GM19438 (cell line): Measurements from ENCODE around the gene PPIE.
A peak's percentile ranks its signal among the peaks of the same experiment; 100 is the strongest.
"Not testable (repeated sequence)": the region's sequence is repeated elsewhere in the genome, so short reads cannot be mapped to it uniquely, and the experiment has no call there.

Experiments used
- ATAC-seq: cut with Tn5 transposase; IDR thresholded peaks from one replicate; pipeline ENCODE4 v1.9.1; 2021; ENCODE audit warnings: low read depth; ENCODE audit not compliant: unreplicated experiment

PPIE gene

DNA sequence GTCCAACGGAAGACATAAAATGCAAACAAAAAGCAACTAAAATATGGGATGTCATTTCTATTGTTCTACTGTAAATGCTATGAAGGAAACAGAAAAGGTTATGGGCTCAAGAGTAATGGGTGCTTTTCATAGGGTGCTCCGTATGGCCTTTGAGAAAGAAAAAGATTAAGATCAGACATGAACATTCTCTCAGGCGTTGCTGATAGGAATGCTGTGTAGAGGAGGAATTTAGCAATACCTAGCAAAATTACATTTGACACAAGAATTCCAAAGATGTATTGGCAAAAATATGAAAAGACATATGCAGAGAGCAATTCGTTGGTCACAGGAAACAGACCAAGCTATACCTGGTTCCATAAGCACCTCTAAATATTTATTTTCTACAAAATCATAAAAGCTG lies 38.2 kb downstream of the PPIE start:
- no peak for ATAC-seq

DNA sequence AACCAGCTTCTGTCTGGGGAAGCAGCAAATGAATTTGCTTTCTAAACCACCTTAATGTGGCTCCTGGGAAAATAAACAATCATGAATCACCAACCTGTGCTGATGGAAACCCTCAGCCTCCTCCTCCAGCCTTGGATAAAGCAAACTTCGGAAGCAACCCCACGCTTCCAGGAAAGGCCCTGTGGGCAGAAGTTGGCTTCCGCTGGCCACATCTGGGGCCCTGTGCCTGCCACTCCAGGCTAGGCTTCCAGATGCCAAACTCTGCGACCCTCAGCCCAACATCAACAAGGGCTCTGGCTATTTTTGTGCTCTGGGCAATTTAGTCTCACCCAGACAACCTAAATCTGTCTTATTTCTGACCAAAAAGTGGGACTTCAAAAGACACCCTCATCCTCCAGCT lies 38.6 kb downstream of the PPIE start:
- ATAC-seq = no peak

DNA sequence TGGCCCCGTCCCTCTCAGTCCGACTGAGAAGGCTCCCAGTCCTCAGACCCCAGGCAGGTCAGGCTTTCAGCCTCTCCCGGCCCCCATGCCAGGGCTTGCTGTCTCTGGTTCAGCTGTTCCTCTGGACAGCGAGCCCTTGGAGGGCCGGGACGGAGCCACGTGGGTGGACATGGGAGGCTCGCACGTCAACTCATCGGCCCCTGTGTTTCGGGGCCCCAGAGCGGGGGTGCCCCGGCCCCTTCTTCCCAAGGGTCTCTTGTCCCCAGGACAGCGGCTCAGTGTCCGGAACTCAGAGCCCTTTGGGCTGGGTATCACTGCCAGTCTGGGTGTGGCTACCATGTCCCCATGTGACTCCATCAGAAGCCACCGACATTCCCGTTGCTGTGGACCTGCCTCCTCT lies 39.2 kb downstream of the PPIE start:
- not testable (repeated sequence) for ATAC-seq

DNA sequence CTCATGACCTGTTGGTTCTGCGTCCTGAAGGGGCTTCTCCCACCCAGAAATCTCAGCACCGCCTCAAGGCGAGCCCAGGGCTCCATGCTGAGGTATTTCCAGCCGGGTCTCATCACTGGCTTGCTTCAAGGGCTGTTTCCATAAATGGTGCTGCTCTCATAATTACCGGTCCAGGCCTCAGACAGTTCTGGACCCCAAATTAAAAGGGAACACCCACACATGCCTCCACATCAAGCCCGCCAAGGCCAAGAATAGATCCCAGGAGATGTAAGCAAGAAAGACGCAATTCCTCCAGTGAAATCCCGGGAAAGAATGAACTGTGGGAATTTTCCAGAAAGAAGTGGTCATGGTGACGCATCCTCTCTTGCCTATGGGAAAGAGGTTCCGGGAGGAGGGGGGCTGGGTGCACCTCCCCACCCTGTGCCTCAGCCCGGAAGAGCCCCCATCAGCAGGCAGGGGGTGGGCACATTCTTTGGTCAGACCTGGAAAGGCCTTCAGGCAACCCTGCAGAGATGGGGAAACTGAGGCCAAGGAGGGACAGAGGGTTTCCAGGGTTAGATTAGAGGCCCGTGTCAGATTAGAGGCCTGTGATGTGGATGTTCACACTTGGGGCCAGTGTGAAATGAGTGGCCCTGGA lies 39.9 kb downstream of the PPIE start:
- ATAC-seq = not testable (repeated sequence)

DNA sequence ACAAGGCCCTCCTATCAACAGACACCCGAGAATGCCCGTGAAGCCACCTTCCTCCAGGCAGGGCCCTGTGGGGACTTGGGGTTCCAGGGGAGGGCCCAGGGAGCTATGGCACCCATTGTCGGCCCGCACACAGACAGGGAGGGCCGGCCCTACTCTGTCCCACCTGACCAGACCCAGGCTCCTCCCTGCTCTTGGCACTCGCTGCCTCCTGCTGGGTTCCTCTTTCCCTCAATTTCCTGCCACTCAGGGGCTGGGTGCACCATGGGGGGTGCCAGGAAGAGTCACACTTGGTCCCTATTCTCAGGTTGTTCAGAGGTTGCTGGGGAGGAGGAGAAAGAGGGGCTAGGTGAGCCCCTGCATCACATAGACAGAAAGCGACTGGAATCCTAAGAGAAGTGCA lies 40.5 kb downstream of the PPIE start:
- no peak for ATAC-seq

DNA sequence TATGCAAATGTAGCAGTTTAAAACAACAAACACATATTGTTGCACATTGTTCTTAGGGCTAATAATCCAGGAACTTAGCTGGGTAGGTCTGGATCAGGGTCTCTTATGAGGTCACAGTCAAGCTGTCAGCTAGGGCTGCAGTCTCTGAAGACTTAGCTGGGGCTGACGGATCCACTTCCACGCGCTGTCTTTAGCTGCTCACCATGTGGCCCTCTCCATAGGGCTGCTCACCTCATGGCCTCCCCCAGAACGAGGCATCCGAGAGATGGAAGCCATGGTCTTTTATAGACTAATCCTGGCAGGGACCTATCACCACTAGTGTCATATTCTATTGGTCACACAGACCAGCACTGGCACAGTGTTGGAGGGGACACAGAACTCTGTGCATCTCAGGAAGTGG lies 41.1 kb downstream of the PPIE start:
- no peak for ATAC-seq

DNA sequence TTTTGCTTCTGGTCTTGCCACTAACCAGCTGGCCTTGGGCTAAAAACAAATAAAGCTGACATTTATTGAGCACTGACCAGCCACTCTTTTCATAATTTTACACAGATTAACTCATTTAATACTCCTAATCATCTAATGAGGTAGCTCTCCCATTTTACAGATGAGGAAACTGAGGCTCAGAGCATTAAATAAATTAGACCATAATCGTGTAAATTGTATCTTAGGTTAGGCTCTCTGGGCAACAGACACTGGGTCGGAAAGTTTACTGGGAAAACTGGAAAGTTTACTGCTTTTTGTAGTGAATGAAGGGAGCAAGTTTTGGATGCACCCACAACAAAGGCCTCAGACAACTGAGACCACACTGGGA lies 42.6 kb downstream of the PPIE start:
- ATAC-seq = no peak

DNA sequence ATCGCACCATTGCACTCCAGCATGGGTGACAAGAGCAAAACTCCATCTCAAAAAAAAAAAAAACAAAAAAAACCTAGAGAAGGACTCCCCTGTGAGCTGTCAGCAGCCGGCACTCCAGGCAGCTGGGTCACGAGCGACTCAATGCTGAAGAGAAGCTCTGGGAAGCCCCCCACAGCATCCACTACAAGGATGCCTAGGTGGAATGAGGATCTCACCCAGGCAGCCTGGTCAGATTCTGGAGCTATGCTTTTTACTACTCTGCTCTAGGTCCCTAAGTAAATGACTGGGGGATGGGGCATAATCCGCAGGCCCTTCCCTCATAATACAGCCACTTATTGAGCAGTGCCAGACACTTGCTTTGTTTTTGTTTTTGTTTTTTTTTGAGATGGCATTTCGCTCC lies 43.4 kb downstream of the PPIE start:
- ATAC-seq = no peak

DNA sequence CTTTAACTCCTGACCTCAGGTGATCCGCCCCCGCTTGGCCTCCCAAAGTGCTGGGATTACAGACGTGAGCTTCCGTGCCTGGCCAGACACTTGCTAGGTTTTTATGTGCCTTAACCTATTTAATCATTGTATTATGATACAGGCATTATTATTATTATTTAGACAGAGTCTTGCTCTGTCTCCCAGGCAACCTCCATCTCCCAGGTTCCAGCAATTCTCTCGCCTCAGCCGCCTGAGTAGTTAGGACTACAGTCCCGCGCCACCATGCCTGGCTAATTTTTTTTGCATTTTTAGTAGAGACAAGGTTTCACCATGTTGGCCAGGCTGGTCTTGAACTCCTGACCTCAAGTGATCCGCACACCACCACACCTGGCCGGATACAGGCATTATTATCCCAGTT lies 44.0 kb downstream of the PPIE start:
- ATAC-seq = not testable (repeated sequence)

DNA sequence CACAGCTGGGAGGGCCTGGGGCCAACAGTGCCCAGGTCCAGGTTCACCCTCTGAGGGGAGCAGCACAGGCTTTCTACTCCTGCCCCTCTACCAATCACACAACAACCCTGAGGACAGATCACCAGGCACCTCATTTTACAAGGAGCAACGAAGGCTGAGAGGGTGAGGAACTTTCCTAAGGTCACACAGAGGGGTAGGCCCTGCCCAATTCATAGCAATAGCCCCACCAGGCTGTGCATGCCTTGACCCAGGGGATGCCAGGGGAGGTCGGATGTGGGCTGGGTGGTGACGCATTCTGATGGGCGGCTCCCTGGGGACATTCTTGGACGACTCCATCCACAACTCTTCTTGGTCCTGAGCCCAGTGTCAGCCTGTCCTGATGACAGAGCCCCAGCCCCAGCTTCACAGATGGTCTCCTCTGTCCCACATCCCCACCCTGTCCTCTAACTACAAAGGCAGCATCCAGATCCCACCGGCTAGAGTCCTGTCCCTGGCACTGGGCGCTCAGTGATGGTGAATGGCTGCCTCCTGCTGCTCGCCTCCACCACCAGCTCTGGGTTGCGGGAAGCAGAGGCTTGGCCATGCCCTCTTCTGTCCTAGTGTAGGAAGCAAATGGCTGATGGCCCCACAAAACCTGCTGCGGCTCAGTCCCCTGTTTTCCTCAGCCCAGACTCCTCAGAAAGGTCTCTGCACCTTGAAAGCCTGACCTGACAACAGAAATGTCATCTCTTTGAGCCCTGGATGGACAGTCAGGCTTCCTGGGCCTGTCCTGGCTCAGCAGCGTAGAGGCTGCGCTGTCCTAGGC lies 47.8 kb downstream of the PPIE start:
- ATAC-seq = not testable (repeated sequence)

DNA sequence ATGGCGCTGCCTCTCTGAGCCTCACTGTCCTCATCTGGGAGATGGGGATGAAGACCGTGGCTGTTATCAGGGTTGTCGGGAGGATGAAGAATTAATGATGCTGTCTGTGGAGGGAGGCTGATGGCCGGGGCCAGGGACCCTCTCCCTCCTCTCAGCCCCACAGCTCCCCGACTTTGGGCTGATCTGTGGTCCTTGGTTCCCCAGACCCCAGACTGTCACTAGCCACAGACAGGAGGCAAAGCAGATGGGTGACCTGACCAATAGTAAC lies 48.4 kb downstream of the PPIE start:
- not testable (repeated sequence) for ATAC-seq

DNA sequence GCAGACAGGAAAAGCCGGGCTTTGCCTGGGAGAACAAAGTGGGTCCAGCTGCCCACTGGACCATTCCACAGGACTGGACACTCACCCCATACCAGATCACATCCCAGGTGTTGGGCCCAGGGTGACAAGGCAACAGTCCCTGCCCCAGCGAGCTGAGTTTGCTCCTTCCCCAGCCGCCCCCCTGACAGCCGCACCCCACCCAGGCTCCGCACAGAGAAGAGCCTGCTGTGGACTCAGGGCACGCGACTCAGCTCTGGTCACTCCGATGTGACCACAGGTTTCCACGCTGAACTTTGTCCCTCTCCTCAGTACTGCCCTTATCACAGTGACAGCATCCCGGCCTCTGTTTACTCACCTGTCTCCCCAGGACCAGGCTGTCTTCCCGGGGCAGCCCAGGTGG lies 48.8 kb downstream of the PPIE start:
- no peak for ATAC-seq

DNA sequence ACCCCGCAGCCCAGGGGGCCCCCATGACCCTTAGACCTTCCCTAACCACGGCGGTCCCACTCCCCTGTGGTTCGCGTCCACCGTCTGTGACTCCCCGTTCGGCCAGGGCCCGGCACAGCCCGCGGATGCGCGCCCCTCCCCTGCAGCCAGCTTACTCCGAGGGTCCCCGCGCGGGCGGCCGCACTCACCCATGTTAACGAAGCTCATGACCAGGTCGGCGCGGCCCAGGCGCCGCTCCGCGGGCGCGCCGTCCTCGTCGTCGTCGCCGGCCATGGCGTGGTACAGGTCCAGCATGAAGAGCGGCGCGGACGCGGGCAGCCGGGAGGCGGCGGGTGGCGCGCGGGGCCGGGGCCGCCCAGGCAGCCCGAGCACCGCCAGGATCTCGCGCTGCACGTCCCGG lies 49.3 kb downstream of the PPIE start:
- peak; percentile 16 for ATAC-seq

DNA sequence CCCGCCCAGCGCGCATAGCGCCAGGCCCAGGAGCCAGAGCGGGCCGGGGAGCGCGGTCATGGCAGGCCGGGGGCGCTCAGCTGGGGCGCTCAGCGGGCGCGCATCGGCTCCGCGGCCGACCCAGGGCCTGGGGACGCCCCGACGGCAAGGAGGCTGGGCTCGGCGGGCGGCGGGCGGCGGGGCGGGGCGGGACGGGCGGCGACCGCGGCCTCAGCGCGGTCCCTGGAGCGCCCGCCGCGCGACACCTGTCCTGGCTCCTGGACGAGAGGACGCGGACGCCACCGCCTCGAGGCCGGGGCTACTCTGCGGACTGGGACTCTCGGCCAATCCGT lies 49.7 kb downstream of the PPIE start:
- ATAC-seq = peak; percentile 39

DNA sequence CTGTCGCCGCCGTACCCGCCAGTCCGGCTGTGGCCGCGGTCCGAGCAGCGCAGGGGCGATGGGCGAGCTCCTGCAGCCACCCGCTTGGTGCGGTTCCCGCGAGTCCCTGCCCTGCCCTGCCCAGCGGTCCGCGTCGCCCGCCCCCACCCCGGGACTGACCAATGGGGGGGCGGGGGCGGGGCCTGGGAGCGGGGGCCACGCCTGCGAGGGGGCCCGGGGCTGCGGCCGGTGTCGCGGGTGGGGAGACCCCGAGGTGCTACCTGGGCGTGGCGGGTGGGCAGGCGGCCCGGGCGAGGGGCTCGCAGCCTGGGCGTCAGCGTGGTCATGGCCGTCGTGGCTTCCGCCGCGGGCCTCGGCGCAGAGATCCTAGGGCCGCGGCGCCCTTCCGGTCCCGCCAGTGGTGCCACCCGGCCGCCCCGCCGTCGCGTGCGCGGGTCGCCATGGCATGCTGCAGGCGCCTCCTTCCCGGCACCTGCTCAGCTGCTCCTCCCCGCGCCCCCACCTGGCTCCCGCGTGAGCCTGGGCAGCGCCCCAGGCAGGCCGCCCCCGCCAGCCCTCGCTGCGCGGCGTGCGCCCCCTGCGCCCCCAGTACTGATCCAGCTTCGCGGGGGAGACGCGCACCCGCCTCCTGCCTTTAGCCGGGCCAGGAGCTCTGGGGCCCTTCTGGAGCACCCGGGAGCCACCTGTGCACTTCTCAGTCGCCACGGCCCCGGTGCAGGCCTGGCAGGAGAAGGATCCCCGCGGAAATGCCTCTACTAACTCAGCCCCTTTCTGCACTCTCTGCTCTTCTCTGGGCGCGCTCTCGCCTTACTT lies 50.3 kb downstream of the PPIE start, which contains the start of gene BMP8B:
Gene BMP8B, minus strand, starts transcription at position 108 of the 813 bp plus-strand sequence. CDS start 380 bp downstream, outside the sequence.
- ATAC-seq = peak; percentile 64

DNA sequence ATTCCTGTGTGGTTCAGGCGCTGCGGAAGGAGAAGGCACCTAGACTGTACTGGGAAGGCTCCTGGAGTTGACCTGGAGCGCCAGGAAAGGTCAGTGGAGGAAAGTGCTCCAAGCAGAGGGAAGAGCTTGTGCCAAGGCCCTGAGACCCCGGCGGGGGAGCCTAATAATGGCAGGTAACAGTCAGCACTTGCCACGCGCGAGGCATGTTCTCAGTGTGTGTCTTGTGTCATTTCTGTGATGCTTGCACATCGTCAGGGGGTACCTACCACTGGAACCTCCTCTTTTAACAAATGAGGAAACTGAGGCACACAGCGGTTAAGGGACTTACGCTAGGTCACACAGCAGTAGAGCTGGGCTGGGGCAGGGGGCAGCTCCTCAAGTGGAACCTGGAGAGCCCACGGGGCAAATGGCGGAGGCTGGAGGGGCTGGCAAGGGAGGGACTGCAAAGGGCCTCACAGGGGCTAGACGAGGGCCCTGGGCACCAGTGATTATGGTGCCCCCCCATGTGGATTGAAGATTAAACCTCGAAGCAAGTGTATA lies 51.0 kb downstream of the PPIE start:
- ATAC-seq = no peak

DNA sequence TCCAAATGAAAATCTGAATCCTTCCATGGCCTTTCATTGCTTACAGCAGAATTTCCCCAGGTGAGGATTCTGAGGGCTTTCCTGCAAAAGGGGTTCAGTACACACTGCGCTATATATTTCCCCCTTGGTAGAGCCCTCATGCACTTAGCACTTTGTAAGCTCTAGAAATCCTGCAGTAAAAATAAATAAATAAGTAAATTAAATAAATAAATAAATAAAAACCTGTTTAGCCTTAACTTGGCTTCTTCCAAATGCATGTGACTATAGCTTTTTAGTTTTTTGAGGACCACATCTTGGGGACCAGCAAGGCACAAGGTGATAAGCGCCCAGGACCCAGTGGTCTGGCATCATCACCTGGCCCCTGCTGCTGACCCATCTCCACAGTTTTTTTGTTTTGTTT lies 53.2 kb downstream of the PPIE start:
- ATAC-seq = no peak

DNA sequence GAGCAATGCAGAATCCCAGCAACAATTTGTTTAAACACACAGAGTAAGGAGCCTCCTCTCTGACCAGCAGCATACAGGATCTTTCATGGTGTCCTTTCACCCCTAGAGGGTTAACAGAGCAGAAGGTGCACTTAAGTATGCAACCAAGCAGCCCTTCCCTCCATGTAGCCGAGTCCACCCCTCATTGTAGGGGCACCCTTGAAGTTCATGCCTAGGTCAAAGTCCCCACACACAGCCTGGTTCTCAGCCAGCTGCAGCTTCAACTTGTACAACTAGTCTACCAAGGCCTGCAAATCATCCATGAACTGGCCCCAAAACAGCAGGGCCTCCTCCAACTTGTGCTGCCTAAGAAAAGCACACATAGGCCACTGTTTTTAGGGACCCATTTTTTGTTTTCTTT lies 57.0 kb downstream of the PPIE start:
- no peak for ATAC-seq

DNA sequence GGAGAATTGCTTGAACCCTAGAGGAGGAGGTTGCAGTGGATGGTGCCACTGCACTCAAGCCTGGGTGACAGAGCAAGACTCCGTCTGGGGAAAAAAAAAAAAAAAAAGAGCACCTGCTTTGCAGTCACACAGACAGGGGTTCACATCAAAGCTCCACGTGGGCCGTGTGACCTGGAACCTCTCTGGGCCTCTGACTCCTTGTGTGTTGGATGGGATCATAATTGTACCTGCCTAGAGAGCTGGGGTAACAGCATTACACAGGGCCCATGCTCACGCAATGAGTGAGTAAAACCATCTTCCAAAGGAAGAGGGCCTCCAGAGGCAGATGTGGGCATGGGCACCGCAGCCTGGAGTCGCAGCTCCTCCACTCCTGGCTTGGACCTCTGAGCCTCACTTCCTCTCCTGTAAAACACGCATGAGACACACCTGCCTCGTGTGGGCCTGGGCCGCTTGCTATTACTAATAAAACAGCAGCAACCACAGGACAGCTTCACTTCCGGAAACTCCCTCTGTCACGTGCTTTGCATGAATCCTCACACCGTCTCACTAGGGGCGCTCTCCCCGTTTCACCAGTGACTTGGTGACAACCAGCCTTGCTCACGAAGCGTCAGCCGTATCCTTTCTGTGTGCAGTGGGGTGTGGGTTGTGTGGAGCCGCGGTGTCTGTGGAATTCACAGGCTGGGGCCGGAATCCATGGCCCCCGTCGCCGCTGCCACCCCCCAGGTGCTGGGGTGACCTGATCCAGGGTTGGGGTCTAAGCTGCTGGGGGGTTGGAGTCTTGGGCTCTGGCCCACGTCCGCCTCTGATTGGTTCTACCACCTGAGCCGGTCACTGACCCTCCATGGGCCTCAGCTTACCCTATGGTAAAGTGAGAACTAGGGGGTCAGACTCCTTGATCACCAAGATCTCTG lies 60.4 kb downstream of the PPIE start:
- ATAC-seq = peak; percentile 85

DNA sequence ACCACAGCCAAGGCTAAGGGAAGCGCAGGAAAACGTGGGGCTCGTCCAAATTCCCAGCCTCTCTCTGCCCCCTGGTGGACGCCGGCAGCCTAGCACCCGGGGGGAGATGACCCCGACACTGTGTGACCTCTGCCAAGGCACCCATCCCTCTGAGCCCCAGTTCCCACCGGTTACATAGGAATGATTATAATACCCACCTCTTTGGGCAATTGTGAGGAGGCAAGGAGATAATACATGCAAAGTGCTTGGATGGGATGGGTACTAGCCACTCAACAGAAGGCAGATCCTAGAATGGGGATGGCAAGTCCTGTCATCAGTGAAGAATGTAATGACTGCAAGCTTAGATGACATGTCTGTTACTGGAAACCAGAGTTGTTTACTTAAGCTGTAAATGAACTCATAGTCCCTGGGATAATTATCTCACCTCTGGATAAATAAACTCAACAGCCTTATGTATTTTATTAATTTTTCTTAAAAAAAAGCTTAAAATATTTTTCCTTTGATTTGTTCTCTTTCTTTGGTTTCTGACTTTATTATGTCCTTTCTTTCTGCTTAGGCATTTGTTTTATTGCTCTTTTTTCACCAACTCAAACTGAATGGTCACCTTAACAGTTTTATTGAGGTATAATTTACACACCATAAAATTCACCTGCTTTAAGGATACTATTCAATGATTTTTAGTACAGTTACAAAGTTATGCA lies 61.2 kb downstream of the PPIE start:
- ATAC-seq = peak; percentile 64
